IPS DF 4.7 (cell line): ENCODE data around the gene DCTN1.

Experiments used
- DNase-seq: peaks from one replicate; pipeline ENCODE4 v3.0.0-alpha.2; 2013; ENCODE audit warnings: low spot score; ENCODE audit errors: extremely low read depth

Gene DCTN1

GRCh38 chr2:74327199-74327598, 52.9 kb downstream of the DCTN1 start:
- no peak for DNase-seq

- DNase-seq: no peak
Measured at GRCh38 chr2:74325815-74326214, 54.3 kb downstream of the DCTN1 start.

DNA sequence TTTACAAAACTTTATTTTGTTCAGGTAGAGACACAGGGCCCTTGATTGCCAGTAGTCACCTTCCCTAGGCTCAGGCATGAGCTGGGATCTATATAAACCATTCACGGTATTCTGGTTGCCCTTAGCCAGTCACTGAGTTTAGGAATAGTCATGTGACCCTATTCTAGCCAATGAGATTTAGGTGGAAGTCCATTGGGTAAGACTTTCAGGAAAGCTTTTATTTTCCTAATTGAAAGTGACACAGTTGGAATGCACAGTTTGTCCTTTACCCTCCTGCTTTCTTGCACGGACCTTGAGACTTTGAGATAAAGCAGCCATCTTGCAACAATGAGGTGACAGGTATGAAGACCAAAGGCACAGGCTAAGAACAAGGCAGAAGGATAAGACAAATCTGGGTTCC, 58.4 kb downstream of the DCTN1 start:
- no peak for DNase-seq

DNA sequence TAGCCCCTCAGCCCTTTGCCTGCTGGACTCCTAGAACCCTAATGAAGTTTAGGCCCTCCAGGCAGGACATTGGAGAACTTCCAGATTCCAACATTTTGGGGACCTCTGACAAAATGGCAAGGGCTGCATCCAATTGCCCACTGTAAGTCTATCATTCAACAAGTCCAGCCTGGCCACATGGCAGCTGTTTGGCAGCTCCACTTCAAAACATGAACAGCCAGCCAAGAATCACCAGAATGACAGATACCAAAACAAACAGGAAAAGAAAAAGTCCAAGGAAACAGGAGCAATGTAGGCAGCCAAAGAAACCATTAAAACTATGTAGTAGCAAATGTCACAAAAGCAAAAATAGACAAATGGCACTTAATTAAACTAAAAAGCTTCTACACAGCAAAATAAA, 62.4 kb downstream of the DCTN1 start:
- DNase-seq: no peak

GRCh38 chr2:74316627-74317295, 63.4 kb downstream of the DCTN1 start:
- DNase-seq: no peak

DNA sequence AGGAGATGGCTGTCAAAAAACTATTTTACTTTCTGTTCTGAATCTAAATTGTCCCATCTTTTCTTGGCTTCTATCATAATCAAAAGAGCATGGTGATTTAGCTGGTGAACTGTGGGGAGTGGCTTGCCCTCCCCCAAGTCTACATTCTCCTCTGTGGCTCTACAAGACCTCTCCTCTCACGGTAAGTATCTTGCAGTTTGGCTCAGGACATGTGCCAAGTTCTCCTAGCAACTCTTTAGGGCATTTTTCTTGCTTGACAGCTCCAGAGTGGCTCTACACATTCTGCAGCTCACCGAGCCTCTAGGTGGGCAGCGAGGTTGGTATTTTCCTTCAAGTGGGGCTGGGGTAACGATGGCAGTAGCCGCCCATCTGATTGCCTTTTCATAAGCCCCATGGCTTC, 66.0 kb downstream of the DCTN1 start:
- no peak for DNase-seq

DNA sequence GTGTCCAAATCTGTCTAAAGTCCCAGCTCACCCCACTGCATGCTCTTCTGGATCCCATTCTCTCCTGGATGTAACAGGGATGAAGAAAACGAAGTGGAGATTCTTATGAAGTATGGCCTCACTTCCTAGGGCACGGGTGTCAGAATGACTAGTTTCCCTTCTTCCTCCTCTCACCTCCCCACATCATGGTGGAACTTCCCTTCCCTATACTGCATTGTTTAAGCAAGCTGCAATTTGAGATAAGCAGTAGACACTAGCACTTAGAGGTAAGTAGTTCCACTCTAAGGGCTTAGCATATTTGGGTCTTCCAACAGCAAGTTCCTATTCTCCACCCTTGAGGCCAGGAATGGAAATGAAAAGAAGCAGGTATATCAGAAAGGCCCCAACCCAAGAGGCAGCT, 66.6 kb downstream of the DCTN1 start:
- no peak for DNase-seq

DNA sequence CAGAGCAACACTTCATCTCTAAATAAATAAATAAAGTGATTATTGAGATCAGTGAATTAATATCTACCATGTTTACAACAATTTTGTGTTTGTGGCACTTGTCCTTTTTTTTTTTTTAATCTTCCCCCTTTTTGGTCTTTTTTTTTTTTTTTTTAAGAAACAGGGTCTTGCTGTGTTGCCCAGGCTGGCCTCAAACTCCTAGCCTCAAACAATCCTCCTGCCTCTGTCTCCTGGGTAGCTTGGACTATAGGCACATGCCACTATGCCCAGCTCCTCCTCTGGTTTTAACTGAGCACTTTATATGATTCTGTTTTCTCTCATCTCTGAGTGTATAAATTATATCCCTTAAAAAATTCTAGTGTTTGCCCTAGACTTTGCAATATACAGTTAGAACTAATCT, 67.2 kb downstream of the DCTN1 start:
- DNase-seq: no peak
